Bone marrow (tissue), 2 donors: ENCODE results near the gene WDR7.

Source experiments
- DNase-seq, 2 donors: peaks; one replicate each; lab custom pipeline; 2025; lab: John Stamatoyannopoulos, UW

WDR7 gene

GRCh38 chr18:57080479-57080878 is 429.3 kb downstream of the WDR7 start:
- DNase-seq: no peak

GRCh38 chr18:57081899-57082298 is 430.7 kb downstream of the WDR7 start:
- no peak for DNase-seq

DNA sequence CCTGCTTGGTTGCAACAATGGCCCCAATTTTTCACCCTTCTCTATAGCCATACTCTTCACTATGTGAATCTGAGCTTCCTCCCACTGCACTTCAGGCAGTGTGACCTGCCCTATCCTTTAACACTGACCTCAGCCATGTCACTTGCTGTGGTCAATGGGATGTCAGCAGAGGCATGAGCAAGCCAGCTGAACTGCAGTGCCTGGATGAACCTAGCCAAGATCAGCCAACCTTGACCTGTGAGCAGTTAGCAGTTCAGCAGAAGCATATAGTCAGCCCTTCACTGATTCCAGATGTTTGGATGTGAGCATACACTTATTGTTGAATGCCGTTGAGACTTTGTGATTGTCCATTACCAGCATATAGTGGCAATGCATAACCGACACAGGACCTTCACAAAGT is 432.3 kb downstream of the WDR7 start:
- DNase-seq: no peak

DNA sequence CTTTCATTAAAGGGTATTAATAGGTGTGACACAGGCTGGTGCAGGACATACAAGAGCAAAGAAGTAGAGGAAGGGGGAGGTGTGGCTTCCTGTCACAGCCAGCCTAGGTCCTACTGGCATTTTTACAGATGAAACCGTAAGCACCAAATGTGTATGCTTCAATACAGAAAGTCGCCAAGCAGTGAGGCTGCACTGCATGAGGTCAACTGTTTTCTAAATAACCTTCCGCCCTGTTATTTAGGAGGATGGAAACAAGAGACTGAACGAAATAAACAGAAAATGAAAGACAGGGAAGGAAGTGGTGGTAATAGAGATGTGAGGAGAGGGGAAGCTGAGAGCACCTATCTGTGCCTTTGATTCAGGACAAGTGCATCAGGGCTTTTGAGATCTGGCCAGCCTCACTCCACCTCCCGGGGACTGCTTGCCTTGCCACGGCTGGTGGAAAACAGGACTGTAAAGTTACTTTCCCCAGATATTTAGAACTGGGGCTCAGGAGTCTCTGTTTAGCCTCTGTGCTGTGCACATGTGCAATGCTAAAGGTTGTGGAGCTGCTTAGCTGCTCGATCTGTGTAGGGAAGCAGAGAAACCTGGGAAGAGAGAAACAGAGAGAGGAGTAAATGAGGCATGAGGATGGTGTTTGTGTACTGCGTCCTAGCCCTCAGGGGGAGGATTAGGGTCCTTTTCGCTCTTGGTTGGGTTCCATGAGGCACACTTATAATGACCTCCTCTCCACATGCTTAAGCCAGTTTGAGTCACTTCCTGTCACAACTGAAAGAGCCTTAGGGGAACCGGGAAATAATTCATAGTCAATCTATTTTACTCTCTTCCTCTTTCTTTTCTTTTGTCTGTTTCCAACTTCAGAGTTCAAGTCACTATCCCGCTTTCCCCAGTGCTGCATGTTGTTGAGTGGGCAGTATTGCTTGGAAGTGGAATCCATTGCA is 433.4 kb downstream of the WDR7 start:
- no peak for DNase-seq

- DNase-seq: no peak
Observed at GRCh38 chr18:57085371-57085770, 434.2 kb downstream of the WDR7 start.

DNA sequence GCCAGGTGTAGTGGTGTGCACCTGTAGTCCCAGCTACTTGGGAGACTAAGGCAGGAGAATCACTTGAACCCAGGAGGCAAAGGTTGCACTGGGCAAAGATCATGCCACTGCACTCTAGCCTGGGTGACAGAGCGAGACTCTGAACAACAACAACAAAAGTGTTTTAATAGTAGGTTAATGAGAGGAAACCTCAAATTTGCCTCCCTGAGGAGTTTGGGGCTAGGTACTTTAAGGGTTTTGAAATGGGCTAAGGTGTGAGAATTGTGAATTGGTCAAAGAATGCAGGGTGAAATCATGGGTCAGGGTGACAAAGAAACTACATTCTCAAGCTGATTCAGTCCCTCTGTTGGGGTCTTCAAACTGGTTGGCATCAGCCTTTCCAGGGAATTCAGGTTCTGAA is 435.0 kb downstream of the WDR7 start:
- no peak for DNase-seq
